Measurements from ENCODE around the gene SFSWAP.
"Not testable (repeated sequence)": the region's sequence is repeated elsewhere in the genome, so short reads cannot be mapped to it uniquely, and the experiment has no call there.

The SFSWAP gene

GRCh38 chr12:131677699-131678098, 33.2 kb upstream of the SFSWAP start:
- no peak for DNase-seq (ENCODE audit: low read depth)
- TF ChIP-seq CTCF (IDR thresholded peaks at IDR 0.05; ENCODE audit: low read depth, low read length, missing control alignments) = no peak
- H3K4me3 ChIP-seq (ENCODE audit: low read depth, low read length) = no peak overlapping the region

GRCh38 chr12:131678389-131679181, 32.3 kb upstream of the SFSWAP start:
- not testable (repeated sequence) for DNase-seq (ENCODE audit: low read depth); H3K4me3 ChIP-seq (ENCODE audit: low read depth, low read length)

GRCh38 chr12:131679186-131679585, 31.7 kb upstream of the SFSWAP start:
- not testable (repeated sequence) for DNase-seq (ENCODE audit: low read depth); H3K4me3 ChIP-seq (ENCODE audit: low read depth, low read length)

- not testable (repeated sequence) for H3K4me3 ChIP-seq (ENCODE audit: low read depth, low read length); DNase-seq (ENCODE audit: low read depth)
Observed at GRCh38 chr12:131679816-131680215, 31.1 kb upstream of the SFSWAP start.

- not testable (repeated sequence) for DNase-seq (ENCODE audit: low read depth); H3K4me3 ChIP-seq (ENCODE audit: low read depth, low read length)
Observed at GRCh38 chr12:131680392-131681256, 30.3 kb upstream of the SFSWAP start.

- no peak for TF ChIP-seq CTCF (IDR thresholded peaks at IDR 0.05; ENCODE audit: low read depth, low read length, missing control alignments)
- H3K4me3 ChIP-seq (ENCODE audit: low read depth, low read length) = no peak overlapping the region
- no peak for DNase-seq (ENCODE audit: low read depth)
Observed at GRCh38 chr12:131681257-131681620, 29.7 kb upstream of the SFSWAP start.

- H3K4me3 ChIP-seq (ENCODE audit: low read depth, low read length) = not testable (repeated sequence)
- DNase-seq (ENCODE audit: low read depth) = peak; percentile 70
Observed at GRCh38 chr12:131681746-131682509, 29.0 kb upstream of the SFSWAP start.

- no peak for TF ChIP-seq CTCF (IDR thresholded peaks at IDR 0.05; ENCODE audit: low read depth, low read length, missing control alignments)
- no peak for DNase-seq (ENCODE audit: low read depth)
- no peak overlapping the region for H3K4me3 ChIP-seq (ENCODE audit: low read depth, low read length)
Observed at GRCh38 chr12:131682510-131682895, 28.4 kb upstream of the SFSWAP start.

GRCh38 chr12:131683266-131684014, 27.4 kb upstream of the SFSWAP start:
- H3K4me3 ChIP-seq (ENCODE audit: low read depth, low read length) = no peak overlapping the region
- no peak for DNase-seq (ENCODE audit: low read depth)
- TF ChIP-seq CTCF (IDR thresholded peaks at IDR 0.05; ENCODE audit: low read depth, low read length, missing control alignments) = no peak

Data from GM12864 (cell line).